ENCODE data around the gene ASB6.
"Not testable (repeated sequence)": the region's sequence is repeated elsewhere in the genome, so short reads cannot be mapped to it uniquely, and the experiment has no call there.

Gene ASB6

DNA sequence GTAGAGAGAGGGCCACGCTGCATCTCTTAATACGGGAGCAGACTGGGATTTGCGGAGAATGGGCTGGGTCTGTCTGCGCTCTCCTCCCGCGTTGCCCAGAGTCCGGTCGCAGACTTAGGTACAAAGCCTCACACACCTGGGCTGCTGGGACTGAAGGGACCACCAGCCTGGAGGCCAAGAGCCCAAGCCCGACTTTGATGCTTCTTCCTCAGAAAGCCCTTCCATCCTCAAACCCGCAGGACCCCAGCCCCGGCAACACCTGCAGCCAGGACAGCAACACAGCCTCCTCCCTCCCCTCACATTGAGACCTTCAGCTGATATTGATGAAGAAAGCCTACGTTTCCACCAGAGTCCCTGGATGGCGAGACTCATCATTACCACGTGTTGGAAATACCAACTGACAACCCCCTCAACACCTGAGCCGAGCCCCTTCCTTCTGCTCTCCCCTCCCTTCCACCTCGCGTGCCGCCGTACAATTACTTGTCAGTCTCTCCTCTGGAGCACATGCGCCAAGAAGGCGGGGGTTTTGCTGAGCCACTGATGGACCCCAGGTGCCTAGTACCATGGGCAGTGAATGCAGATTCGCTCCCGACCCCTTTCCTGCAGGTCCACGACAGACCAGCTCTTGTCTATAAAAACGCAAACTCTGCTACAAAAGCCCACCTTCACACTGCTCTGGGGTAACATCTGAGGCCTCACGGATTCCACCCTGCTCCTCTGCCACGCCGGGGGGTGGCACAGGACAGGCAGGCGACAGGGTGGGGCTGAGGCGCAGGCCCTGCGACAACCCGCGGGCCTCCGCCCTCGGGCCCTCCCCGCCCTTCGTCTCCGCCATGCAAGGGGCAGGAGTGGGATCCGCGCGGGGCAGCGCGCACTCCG is 841 bp downstream of the ASB6 start:
- peak; percentile 34 for DNase-seq
- ATAC-seq, result peak; percentile 0

DNA sequence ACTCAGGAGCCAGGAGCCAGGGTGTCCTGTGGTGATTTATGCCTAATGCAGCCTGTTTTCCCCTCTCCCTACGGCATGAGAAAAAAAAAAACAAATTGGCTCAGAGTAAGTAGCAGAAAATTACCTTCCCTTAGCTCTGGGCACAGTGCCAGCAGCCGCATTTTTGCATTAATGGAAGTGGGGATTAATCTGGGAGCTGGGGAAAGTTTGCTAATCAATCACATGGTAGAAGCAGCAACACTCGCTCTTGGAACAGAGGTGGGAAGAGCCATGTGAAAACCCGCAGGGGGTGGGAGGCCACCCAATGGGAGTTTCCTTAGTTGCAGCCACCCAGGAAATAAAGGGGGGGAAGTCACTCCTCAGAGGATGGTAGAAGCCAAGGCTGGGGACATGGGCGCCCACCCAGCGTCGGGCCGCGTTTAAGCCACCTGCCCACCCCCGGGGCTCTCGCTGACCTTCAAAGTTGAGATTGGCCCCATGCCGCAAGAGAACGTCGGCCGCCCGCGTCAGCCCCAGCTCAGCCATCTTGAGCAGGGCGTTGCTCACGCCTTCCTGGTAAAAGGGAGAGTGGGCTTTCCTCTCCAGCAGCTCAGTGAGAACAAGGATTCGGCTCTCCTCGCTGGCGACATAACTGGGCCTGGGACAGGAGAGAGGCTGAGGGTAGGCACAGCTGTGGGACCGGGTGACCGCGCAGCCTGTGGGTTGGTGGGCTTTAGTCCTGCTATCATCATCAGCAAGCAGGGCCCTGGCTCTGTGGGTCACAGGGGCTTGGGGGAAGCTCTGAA is 1.7 kb downstream of the ASB6 start:
- ATAC-seq, result no peak
- DNase-seq, result no peak

DNA sequence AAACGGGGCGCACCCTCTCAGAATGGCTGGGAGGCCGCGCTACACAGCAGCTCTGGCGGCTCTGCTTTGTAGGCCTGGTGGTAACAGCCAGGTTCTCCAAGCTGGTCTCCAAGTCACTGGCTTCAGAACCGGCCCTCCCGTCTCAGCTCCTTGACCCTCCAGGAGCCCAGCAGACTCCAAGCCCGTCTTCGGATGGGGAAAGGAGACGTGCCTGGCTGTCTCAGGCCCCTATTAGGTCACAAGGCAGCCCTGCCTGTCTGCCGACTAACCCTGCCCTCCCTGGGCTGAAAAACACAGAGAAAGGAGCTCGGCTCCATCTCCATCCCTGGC is 2.2 kb downstream of the ASB6 start:
- no peak for DNase-seq
- no peak for ATAC-seq

DNA sequence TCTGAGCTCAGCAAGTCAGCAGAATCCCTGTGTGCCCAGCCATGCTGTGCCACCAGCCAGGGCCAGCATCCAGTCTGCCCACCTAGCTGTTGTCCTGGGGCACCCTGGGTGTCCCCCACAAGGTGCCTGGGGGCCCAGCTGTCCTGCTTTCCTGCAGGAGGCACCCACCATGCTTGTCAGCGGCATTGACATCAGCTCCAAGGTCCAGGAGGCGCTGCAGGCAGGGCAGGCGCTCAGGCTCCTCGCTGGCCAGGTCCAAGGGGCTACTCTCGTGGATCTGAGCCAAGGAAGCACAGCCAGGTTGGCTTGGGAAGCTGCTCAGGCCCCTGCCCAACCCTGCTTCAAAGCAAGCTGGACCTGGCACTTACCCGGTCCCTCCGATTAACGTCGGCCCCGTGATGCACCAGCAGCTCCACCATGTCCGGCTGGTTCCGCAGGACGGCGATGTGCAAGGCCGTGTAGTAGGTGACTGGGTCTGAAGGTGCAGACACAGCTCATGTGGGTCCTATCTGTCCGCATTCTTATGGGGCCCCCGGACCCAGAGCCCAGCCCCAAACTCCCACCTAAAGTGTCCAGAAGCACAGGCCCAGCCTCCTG is 2.8 kb downstream of the ASB6 start:
- DNase-seq, result no peak
- ATAC-seq, result no peak

DNA sequence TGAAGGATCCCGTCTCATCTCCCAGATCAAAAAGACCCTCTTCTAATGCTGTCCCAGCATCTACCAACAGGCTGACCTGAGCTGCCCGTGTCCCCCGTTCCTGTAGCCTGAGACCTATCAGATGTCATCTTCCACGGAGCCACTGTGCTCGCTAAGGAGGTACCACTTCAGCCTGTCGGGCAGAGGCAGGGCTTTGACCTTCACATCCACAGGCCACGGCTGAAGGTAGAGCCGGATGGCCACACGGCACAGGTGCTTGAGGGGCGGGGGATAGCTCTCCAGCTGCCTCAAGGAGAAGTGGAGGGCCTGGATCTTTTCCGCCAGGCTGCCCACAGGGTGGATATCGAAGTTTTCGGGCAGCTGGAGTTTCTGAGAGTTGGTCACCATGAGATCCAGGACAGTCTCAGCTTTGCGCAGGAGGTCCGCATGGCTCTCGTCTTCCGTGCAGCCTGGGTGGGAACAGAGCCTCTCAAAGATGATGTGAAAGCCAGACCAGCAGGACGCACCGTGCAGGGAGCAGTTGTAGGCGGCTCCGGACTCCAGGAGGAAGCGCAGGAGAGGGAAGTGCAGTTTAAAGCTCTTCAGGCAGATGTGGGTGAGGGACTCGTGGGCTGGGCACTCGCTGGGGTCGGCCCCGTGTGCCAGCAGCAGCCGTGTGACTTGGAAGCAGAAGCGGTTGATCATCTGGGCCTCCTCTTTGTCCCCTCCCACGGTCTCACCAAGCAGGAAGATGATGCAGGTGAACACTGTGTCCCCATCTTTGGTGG is 4.1 kb downstream of the ASB6 start:
- no peak for ATAC-seq

DNA sequence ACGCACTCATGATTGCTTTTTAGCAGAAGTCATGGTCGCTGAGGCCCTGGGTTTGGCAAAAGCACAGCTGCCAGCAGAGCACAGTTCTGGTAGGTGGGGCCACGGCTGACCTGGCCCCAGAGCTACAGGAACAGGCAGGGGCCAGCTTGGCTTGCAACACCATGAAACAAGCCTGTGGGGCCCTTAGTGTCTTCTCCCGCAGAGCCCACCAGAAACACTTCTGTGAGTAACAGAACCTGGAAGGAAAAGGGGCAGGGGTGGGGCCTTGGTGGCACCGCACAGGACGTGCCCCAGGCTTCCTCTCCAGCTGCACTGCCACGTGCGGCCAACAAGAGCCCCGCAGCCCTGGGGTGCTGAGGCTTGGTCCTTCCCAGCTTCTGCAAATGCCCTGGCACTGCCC is 4.8 kb downstream of the ASB6 start:
- ATAC-seq (no peak), DNase-seq (no peak)

More for the DNA sequence above, 4.1 kb downstream of the ASB6 start:
- no peak for DNase-seq

DNA sequence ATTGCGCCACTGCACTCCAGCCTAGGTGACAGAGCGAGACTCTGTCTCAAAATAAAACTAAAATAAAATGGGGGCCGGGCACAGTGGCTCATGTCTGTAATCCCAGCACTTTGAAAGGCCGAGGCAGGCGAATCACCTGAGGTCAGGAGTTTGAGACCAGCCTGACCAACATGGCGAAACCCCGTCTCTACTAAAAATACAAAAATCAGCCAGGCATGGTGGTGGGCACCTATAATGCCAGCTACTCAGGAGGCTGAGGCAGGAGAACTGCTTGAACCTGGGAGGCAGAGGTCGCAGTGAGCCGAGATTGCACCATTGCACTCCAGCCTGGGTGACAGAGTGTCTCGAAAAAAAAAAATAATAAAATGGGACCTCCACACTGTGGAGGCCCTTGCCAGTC is 5.6 kb downstream of the ASB6 start:
- not testable (repeated sequence) for ATAC-seq, DNase-seq

DNA sequence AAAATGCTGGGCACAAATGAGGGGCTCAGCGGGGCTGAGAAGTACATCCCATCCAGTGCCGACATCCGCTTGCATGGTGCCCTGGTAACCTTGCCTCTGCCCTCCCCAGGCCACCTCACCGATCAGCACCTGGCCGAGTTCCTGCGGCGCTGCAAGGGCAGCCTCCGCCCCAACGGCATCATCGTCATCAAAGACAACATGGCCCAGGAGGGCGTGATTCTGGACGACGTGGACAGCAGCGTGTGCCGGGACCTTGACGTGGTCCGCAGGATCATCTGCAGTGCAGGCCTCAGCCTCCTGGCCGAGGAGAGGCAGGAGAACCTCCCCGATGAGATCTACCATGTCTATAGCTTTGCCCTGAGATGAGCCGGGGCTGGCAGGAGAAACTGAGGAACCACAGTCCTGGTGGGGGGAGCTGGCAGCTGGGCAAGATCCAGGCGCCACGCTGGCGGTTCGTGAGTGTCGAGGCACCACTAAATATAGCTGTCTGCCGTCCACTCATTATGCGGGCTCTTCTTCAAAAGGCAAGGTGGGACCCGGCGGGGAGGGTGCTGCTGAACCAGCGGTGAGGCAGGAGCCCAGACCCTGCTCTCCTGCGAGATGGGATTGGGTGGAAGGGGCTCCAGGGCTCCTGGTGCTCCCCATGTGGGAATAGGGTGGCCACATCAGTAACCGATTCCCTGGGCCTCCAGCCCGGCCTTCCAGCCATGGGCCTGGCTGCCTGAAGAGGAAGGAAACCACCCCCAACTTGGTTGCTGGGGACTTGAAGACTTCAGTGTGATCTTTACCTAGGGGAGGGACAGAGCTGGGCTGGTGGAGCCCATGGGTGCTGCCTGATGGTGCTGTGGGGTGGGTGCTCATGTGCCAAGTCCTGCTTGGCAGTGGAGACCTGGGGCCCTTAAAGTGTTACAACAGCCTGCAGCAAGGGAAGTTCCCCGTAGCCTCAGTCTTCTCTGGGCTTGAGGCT is 6.6 kb downstream of the ASB6 start:
- DNase-seq, result no peak
- ATAC-seq, result no peak

DNA sequence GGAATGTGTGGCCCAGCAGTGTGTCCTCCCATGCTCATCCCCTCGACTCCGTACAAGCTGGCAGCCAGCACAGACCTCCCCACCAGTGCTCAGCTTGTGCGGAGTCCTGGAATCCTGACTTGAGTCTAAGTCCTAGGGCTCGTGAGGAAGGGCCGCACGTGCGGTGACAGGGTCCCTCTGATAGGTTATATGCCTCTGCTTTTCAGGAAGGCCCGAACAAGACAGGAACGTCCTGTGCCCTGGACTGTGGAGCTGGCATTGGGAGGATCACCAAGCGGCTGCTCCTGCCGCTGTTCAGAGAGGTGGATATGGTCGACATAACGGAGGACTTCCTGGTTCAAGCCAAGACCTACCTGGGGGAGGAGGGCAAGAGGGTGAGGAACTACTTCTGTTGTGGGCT is 8.1 kb downstream of the ASB6 start:
- DNase-seq (no peak), ATAC-seq (no peak)

DNA sequence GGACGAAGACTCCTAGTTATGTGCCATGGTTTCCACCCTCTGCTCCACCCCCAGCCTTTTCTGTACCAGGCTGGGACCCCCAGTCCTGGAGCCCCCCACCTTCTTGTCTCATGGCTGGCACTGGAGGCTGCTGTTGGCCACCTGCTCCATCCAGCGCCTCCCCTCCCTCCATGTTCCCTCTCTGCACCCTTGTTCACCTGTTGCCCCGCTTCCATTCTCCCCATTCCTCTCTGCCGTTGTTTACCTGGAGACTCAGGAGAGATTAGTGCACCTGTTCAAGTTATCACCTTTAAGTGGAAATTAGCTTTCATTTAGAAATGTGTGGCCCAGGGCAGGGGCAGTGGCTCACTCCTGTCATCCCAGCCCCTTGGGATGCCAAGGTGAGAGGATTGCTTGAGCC is 8.7 kb downstream of the ASB6 start:
- ATAC-seq (no peak), DNase-seq (no peak)

DNA sequence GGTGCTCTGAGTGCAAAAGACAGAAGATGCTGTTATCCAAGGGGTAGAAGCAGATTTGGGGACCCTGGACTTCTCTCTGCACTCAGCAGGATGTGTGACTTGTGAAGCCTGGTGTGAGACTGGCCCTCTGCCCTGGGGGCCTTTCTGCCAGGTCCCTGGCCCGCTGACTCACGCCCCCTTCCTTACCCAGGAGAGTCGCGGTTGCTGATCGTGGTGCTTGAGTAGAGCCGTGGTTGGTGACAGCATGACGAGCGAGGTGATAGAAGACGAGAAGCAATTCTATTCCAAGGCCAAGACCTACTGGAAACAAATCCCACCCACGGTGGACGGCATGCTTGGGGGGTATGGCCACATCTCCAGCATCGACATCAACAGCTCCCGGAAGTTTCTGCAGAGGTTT is 9.5 kb downstream of the ASB6 start:
- ATAC-seq (no peak), DNase-seq (no peak)

DNA sequence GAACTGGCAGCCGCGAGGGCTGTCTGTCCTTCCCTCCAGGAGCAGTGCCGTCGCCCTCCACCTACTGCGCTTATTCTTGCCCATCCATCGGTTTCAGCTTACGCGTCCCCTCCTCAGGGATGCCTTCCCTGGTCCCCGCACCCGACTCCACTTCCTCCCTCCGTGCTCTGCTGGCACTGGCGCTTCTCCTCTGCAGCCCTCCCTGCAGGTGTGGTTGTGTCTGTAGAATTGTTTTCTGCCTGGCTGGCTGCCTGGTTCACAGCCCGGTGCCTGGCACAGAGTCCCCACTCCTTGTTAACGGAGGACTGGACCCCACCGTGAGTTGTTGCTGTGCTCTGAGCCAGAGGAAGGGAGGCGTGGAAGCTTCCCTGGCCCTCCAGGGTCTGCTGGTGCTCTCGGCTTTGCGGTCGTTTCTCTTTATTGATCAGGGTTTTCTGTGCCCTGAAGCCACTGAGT is 10.2 kb downstream of the ASB6 start:
- ATAC-seq, result no peak

DNA sequence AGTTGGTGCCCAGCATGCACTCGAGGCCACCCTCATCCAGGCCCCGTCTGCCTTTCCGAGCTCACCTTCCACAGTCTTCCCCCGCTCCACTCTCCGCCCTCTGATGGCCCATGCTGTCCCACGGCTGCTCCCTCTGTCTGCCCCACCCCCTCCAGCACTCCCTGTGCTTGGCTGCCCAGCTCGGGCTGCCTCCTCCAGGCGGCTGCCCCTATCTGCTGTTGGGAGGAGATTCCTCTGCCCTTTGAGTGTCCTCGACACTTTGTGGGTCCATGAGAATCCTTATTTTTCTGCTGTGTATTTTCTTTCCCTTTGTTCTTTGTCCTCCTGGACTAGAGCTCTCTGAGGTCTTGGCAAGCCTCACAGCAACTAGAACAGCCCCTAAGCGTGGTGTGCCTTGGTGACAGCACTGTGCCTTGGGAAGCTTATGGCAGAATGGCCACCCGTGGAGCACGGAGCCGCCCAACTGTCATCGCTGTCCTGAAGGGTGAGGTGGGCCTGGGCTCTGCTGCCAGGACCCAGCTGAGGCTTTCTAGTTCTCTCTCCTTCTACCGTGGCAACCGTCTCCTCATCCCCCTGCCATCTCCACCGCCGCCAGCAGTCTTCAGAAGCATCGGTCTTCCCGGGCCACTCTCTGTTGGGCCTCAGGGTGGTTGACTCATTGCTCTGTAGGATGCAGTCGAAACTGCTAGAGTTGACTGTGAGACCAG is 10.8 kb downstream of the ASB6 start:
- ATAC-seq (no peak), DNase-seq (no peak)

More for the DNA sequence above, 10.2 kb downstream of the ASB6 start:
- no peak for DNase-seq

DNA sequence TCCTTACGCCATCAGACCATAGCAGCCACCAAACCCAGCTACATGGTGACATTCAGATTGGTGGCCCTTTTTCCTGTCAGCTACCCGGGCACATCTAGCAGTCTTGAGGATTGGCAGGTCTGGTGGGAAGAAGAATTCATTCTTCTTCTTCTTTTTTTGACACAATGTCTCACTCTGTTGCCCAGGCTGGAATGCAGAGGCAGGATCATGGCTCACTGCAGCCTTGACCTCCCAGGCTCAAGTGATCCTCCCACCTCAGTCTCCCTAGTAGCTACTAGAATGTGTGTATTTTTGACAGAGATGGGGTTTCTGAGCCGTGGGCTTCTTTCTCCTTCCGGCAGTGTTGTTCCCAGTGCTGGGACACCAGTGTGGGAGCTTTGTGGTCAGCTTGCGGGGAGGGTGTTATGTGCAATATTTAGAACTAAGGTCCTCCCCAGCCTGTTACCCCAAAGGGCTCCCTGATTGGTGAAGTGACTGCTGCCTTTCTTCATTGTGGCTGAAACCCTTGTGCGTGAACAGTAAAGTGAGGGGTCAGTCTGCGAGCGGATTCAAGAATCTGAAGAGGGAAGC is 12.6 kb downstream of the ASB6 start:
- no peak for DNase-seq
- no peak for ATAC-seq

DNA sequence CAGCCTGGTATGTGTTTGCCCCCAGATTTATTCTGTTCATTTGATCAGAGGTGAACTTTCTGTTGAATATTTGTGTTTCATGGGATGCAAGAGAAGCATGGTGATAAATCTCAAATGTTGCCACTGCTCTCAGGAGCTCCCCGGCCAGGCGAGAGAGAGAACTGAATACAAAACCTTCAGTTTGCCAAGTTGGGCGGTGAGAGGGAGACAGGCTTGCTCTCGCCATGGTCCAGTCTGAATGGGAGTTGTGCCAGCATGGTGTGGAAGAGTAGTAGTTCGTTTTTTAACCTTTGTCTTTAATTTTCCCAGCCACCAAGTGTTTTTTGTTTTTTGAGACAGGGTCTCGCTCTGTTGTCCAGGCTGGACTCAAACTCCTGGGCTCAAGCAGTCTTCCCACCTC is 13.2 kb downstream of the ASB6 start:
- DNase-seq (no peak), ATAC-seq (no peak)

DNA sequence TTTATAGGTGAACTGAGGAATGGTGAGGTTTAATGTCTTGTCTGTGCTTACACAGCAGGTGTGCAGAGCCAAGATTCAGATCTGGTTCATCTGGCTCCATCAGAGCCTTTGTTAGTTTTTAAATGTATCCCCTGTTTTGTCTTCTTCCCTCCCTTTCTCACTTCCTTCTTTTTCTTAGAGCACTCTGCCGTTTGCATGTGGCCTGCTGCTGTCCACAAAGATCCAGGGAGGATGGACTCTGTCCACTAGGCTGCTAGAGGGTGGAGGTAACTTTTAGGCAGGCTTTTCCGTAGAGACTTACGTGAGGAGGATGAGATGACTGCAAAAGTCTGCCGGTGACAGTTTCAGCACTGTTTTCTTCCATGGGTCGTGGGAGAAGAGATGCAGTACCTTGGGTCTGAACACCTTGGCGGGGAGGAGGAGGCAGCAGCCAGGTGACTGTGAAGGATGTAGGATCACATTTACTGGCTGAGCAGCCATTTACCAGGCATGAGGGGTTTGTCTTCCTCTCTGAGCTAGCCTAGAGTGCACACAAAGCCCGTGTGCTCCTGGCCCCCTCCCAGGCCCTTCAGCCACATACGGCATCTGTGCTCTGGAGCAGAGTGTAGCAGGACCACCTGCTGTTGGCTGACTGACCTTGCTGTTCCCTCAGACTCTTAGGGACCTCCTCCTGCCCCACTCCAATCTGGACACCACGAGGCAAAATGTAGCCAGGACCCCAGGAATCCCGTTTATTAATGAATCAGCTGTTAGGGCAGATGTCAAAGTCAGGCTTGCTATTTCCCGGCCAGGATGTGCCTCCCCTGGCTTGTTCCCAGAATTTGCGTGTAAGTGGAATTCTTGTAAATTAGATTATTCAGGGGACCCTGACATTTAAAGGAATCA is 14.2 kb downstream of the ASB6 start:
- ATAC-seq, result no peak
- DNase-seq, result no peak

DNA sequence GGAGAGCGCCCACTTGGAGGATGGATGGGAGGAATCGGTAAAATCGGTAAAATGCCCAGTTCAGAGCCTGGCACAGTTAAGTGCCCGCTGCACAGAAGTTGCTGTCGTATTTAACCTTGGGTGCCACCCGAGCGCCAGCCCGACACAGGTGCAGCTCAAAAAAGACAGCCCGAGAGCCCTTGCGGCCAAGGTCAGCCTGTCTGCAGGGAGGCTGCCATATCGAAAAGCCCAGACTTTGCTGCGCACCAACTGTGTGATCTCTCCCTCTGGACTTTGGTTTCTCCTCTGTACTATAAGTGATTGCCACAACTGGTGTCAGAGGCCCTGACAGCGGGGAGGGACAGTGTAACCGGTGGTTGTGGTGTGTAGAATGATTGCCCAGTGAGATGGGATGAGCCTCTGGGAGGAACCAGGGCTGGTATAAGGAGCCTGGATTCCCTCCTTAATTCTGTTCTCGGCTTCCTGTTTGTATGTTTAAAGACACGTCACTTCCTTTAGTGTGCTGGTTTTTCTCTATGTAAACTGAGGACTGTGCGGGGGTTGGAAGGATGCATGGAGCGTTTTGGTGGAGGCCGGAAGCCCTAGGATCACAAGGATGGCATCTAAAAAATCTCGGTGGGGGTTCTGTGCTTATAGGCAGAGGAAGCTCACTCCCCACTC is 15.2 kb downstream of the ASB6 start:
- no peak for DNase-seq
- no peak for ATAC-seq

DNA sequence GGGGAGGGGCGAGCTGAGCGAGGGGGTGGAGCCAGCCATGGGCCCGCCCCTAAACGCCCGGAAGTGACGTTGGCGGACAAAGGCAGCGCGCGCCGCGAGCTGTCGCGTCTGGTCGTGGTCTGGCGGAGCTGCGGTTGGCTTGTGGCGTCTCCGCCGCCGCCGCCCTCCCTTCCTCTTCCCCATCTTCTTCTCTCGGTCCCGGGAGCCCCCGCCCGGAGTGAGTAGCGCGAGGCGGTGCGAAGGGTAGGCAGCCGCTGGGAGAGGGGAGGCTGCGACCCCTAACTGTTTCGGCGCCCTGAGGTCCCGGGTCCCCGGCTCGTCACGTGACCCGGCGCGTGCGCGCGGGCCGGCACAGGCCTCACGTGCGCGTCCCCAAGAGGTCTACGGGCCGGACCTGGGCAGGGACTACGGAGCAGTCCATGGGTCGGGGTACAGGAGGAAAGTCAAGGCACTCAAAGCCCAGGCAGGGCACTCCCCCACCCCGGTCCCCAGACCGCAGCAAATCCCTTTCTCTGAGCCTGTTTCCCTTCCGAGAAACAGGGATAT is 15.8 kb downstream of the ASB6 start, which contains the start of gene NTMT1:
Gene NTMT1, plus strand, starts transcription at position 85 of the 546 bp plus-strand sequence. CDS start 6,541 bp downstream, outside the sequence.
- DNase-seq (peak; percentile 92), ATAC-seq (peak; percentile 82)
